ENCODE measurements around the gene SAMD4B. TPM values are rescaled to one million over a fixed set of nuclear protein-coding genes. Genes with fewer than 3 reads are reported as not detected.
A peak's percentile ranks its signal among the peaks of the same experiment; 100 is the strongest.
"Not testable (repeated sequence)": the region's sequence is repeated elsewhere in the genome, so short reads cannot be mapped to it uniquely, and the experiment has no call there.

The SAMD4B gene
- total RNA-seq, 1 donor from 2014 or later, result 44.6 TPM

DNA sequence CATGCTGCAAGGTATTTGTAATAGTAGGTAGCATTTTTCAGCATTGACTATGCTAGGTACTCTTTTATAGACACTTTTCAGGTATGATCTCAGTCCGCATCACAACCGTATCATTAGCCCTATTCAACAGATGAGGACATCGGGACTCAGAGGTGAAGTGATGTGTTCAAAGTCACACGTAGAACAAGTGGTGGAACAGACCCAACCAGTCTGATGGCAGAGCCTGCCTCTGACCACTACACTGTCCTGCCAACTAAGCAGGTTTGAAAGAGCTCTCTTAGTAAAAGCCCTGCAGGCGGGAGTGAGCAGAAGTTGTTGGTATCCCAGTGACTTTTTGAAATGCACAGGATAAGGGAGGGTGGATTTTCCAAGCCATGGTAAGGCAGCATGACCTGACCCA lies 28.5 kb downstream of the SAMD4B start:
- no peak for DNase-seq

- DNase-seq, result peak; percentile 88
These were observed 30.0 kb downstream of the SAMD4B start for GRCh38 chr19:39372047-39372802.

DNA sequence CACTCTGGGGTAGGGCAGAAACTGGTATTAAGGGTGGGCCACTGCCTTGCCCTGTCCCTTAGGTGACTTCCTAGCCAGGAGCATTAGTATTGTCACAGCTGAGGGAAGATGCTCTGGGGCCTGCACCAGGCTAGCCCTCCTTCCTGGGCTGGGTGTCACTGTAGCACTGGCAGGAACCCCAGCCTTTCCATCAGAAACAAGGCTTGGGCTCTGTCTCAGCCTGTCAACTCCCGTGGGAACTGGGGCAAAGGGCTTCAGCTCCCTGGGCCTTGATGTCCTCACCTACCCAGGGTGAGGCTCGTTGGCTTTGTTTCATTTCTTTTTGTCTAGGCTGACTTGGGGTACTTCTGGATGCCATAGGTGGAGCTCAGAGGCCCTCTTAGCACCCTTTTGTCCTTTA lies 30.7 kb downstream of the SAMD4B start:
- no peak for DNase-seq

DNA sequence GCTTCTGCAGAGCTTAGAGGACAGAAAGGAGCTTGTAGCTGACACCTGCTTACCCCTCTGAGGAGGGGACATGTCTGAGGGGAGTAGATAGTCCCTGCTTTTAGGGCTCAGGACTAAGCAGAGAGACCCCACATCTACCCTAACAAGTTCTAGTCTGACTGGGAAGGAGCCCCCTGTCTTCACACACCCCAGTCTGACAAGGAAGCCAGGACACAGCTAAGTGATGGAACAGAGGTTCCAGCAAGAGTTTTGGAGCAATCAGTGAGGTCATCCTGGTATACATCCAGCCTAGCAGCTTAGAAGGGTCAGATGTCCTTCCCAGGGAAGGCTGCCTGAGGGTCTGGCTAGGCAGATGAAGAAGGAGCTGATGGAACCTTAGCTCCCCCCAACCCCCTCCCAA lies 33.7 kb downstream of the SAMD4B start:
- no peak for DNase-seq

- DNase-seq, result no peak
These were observed 35.4 kb downstream of the SAMD4B start for GRCh38 chr19:39377373-39378362.

DNA sequence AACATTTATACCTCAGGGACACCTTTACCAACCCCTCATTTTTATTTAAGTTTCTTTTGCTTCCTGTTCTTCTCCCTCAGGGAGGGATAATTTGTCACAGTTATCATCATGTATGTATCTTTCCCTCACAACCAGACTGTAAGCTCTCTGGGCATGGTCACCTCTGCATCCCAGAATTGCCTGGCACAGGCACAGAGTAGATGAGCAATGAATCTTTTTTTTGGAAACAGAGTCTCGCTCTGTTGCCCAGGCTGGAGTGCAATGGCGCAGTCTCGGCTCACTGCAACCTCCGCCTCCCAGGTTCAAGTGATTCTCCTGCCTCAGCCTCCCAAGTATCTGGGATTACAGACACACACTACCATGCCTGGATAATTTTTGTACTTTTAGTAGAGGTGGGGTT lies 37.1 kb downstream of the SAMD4B start:
- DNase-seq, result not testable (repeated sequence)

DNA sequence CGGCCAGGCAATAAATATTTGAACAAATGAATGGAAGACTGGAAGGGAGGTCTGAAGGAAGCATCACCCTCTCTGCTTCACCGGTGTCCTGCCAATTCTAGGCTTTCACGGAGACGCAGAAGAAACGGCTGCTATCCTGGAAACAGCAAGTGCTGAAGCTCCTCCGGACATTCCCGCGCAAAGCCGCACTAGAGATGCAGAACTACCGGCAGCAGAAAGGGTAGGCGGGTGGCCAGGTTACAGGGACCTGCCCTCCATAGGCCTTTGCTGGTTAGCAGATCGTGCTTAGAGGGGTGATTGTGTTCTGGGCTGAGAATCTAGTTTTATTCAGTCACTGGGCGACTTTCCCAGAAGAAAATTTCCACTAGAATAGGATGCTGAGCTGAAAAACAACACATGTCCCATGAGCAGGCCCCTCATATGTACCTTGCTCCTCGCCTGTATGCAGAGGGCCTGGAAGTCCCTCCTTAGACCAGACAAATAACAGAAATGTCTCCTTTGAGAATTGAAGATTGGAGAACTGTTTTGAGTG lies 37.7 kb downstream of the SAMD4B start:
- no peak for DNase-seq

GRCh38 chr19:39380521-39381502 lies 38.6 kb downstream of the SAMD4B start:
- DNase-seq, result no peak

GRCh38 chr19:39381910-39382611 lies 39.8 kb downstream of the SAMD4B start:
- DNase-seq, result no peak

DNA sequence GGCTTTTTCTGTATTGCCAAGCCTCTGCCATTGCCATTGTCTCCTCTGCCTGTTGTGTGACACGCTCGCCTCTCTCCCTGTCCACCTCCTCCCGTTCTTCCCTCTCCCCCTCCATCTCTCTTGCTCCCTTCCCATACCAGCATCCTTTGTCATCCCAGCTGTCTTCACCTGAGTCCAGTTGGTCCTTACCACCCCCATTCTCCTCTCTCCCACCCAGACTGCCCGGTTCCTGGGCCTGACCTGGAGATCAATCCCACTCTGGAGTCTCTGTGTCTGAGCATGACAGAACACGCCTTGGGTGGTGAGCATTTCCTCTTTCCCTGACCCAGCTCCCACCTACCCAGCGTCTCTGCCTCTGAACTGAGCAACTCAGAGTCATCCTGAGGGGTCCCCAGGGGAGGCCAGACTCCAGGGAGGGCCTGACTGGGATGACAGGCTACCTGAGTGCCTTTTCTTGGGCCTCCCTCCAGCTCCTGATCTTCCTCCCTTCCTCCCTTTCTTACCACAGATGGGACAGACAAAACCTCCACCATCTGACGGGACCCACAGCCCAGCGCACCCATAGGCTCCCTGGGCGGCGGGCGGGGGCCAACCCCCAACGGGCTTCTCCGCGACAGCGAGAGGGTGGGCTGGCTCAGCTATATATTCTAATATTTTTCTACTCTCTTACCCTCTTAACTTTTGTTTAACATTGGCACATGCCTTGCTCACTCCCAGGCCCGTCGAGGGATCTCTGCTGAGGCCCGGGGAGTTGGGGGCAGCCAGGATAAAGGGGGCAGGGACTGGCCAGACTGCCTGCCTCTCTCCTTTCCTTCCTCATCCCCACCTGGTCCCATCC lies 41.0 kb downstream of the SAMD4B start:
- no peak for DNase-seq

- no peak for DNase-seq
These were observed 42.8 kb downstream of the SAMD4B start for GRCh38 chr19:39384839-39385568.

DNA sequence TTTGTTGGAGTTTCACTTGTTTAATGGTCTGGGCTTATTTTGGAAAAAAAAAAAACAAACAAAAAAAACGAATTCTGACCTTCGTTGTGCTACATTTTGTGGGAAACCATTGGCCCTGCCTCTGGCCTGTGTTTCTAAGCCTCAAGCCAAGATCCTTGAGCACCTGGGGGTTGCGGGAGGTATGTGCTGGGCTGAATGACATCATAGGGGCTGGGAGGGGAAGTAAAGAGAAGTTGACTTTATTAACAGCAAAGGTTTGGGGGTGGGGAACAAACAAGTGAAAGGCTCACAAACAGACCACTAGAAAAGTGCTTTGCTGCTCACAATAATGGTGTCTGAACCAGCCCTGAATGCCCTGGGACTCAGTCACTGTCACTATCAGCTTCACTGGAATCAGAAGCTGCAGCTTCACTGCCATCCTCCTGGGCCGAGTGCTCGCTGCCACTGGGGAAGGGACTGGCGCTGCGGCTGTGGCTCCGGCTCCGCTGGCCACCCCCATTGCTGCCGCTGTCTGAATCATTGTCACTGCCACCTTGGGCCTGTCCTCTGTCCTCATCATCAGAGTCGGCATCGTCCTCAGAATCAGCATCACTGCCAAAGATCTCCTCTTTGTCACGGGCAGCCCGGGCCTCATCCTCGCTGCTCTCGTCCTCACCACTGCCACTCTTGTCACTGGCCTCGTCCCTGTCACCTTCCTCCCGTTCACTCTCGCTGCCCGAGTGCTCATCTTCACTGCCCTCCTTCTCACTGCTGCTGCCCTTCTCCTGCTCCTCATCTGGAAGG lies 43.6 kb downstream of the SAMD4B start:
- no peak for DNase-seq

DNA sequence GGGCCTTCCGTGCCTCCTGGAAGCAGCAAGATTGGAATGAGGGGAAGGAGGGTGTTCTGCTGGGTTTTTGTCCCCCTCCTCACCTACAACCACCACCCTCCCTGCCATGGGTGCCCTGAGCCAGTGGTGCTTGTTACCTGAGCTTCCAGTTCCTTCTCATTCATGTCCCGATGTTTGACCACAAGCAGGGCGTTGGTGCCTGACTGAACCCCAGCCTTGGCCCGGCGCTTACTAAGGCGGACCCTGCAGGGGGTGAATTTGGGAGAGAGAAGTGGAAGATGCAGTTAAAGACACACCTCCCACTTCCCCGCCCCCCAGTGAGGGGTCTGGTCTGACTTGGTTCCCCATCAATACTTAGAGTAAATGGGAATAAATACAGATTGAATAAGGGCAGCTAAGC lies 44.3 kb downstream of the SAMD4B start:
- no peak for DNase-seq

DNA sequence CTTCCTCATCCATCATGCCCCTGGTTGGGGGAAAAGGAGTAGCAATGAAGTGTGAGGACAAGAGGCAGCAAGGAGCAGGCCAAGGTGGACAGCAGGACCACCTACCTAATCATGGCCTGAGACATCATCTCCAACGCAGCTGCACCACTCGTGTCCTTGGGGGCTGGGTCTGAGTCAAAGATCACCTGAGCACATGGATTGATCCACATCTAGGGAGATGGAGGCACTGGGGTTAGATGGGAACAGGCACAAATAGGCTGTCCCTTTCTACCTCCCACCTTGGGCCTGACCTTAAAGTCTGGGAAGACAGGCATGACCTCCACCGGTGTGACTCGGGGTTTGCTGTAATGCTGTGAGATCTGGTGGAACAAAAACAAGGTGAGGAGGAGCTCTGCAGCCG lies 46.4 kb downstream of the SAMD4B start:
- no peak for DNase-seq

GRCh38 chr19:39389631-39390414 lies 47.6 kb downstream of the SAMD4B start:
- no peak for DNase-seq

DNA sequence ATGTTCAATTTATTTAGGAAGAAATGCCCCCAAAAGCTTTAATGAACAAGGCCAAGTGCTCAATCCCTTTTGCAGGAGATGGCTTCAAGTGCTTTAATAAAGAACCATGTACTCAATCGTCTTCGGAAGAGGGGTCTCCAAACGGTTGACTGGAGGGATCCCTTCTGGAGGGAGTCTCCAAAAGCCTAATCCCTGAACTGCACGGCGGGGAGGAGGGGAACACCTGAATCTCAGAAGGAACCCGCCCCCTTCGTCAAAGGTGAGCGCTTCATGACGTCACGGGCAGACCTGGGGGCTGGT lies 48.2 kb downstream of the SAMD4B start:
- no peak for DNase-seq

DNA sequence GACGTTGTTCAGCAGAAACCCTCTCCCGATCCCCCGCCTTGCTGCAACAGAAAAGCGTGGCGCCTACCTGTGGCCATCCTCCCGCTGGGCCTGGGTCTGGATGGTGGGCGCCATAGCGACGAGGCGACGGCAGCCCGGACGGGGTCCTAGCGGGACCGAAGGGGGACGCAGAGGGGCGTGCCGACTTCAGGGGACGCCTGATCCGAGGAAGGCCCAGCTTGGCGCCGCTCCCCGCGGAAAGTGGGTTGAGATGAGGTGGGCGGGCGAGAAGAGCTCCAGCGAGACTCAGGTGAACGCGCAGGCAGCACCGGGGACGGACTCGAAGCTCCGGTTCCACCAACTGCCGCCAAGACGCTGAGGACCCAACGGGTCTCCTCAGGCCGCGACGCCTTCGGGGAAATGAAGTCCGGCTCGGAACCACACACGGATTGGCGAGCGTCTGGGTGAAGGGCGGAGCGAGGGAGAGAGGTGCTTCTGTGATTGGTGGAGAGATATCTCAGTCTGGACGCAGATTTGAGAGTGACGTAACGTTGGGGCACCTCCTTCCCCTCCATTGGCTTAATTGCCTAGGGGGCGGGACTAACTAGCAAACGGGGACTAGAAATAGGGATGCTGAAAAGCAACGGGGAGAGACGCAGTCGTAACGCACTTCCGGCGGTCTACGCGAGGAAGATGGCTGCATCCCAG lies 48.7 kb downstream of the SAMD4B start, which contains the start of the genes MED29 and PAF1:
Gene MED29, plus strand, starts transcription at position 628 of the 687 bp plus-strand sequence. Its CDS starts 45 bp downstream, at position 673.
Gene PAF1, minus strand, starts transcription at position 356 of the 687 bp plus-strand sequence. Its CDS starts 242 bp downstream, at position 114.
- DNase-seq, result peak; percentile 100
